ENCODE data around the gene HPS1. TPM values are rescaled to one million over a fixed set of nuclear protein-coding genes. Genes with fewer than 3 reads are reported as not detected.

HPS1 gene
- total RNA-seq, 1 experiment from 2014 or later = 47.4 TPM

DNA sequence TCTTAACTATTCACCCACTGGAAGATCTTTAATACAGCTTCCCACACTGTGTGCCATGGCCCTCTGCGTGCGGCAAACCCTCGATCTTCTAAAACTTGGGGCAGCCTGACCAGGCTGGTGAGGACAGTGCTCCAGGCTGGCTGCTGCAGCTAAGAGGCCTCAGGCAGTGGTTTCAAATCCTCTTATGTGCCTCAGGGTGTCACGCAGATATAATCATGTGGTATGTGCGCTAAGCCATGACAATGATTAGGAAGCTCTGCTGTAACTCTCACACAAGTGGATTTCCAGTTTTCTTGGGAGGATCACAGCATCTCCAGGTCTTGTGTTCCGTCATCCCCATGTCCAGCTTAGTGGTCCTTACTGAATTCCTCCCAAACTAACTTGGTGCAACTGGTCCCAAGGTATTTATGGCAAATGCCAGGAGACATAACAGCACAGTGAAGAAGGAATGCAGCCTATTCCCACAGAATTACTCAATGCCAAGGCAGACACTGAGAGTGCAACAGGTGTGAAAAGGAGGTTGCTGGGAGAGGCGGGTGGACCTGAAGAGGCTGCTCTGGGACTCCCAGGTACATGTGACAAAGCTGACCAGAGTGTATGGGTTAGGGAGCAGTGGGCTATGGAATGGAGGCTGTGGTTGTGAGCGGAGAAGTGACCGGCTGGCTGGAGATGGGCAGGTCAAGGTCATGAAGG is 2.3 kb downstream of the HPS1 start:
- H3K18ac ChIP-seq (ENCODE audit: insufficient read length, low read depth, low read length) = no peak overlapping the region
- no peaks in the 10 kb centered on the region for H3K23me2 ChIP-seq (ENCODE audit: insufficient read length, low read depth, low read length, poor library complexity, severe bottlenecking)
- H3K27me3 ChIP-seq (ENCODE audit: insufficient read depth, low read length) = no peaks in the 10 kb centered on the region
- H3K9me3 ChIP-seq (ENCODE audit: control insufficient read depth, low read depth, low read length) = no peaks in the 10 kb centered on the region
- no peak overlapping the region for H3K56ac ChIP-seq (ENCODE audit: insufficient read length, low read depth, low read length)
- H3T11ph ChIP-seq (ENCODE audit: low read length) = no peak overlapping the region
- no peaks in the 10 kb centered on the region for H3K4me1 ChIP-seq (ENCODE audit: insufficient read depth, low read length)
- no peak for TF ChIP-seq CTCF (conservative IDR thresholded peaks at IDR 0.05)
- peaks cover 47 to 55% (median 55%) of the 10 kb centered on the region in 3 experiments for H3K36me3 Mint-ChIP-seq (ENCODE audit: insufficient read depth in 1 of 3, low read depth in 3 of 3)
- H2AFZ ChIP-seq (ENCODE audit: low read length) = no peak overlapping the region
- H2BK15ac ChIP-seq (ENCODE audit: low read depth, low read length) = no peak overlapping the region
- no peak overlapping the region for H3K9ac ChIP-seq (ENCODE audit: extremely low read depth, insufficient read length, low read length)
- H3K23ac ChIP-seq (ENCODE audit: insufficient read length, low read depth, low read length) = no peak overlapping the region
- no peak overlapping the region for H3K4me2 ChIP-seq (ENCODE audit: insufficient read depth, insufficient read length, low read length)
- H4K8ac ChIP-seq (replicated peaks; ENCODE audit: insufficient read length, low read depth, low read length) = no peak overlapping the region
- H4K91ac ChIP-seq (ENCODE audit: insufficient read length, low read depth, low read length) = no peak overlapping the region
- no peak overlapping the region for H2BK20ac ChIP-seq (ENCODE audit: low read depth, low read length, poor library complexity, severe bottlenecking)
- no peak overlapping the region for H2BK120ac ChIP-seq (ENCODE audit: low read depth, low read length, poor library complexity, severe bottlenecking)
- no peak overlapping the region for H3K27ac Mint-ChIP-seq
- H3K27ac ChIP-seq (ENCODE audit: insufficient read length, low read depth, low read length) = no peak overlapping the region
- peaks cover 5 to 6% of the 10 kb centered on the region in 2 experiments; a peak in 3 of 4 replicates for H3K4me1 Mint-ChIP-seq
- H3K14ac ChIP-seq (ENCODE audit: insufficient read depth, low read length) = no peak overlapping the region
- H3K79me1 ChIP-seq (ENCODE audit: insufficient read depth, low read depth, low read length, poor library complexity, severe bottlenecking) = no peaks in the 10 kb centered on the region
- H3K27me3 Mint-ChIP-seq (ENCODE audit: low read depth) = no peaks in the 10 kb centered on the region
- DNase-seq = no peak
- no peaks in the 10 kb centered on the region for H4K20me1 ChIP-seq (ENCODE audit: control insufficient read depth, insufficient read depth, insufficient read length)
- no peaks in the 10 kb centered on the region for H3K79me2 ChIP-seq (ENCODE audit: insufficient read depth, low read length)
- no peak overlapping the region for H2BK5ac ChIP-seq (ENCODE audit: insufficient read length, low read length)
- no peak overlapping the region for H4K5ac ChIP-seq (ENCODE audit: insufficient read length, low read depth, low read length)
- H3K4ac ChIP-seq (ENCODE audit: low read depth, low read length) = no peak overlapping the region
- H2AK5ac ChIP-seq (ENCODE audit: insufficient read length, low read length) = no peak overlapping the region
- H2BK12ac ChIP-seq (ENCODE audit: insufficient read length, low read depth, low read length) = no peak overlapping the region
- peak overlapping the region; percentile 34 to 45; a peak in 3 of 5 replicates for H3K4me3 Mint-ChIP-seq
- peaks cover 6 to 10% of the 10 kb centered on the region in 2 experiments for H3K9me3 Mint-ChIP-seq
- WGBS (ENCODE audit: extremely low coverage, insufficient read length, low lambda C conversion rate) = no CpG with 5 or more reads among the region's 9 CpGs
